Activated naive CD8-positive, alpha-beta T cell treated with anti-CD3 and anti-CD28 coated beads, Interleukin-2, amount 10 ng/mL, durations not matched to agents 7 days and 5 days (primary cell): ENCODE results near the gene MS4A2. TPM values are rescaled to one million over a fixed set of nuclear protein-coding genes. Genes with fewer than 3 reads are reported as not detected.
"Not testable (repeated sequence)": the region's sequence is repeated elsewhere in the genome, so short reads cannot be mapped to it uniquely, and the experiment has no call there.

Experiments used
- ATAC-seq: fragments of 150-1000 bp; cut with Tn5 transposase; one replicate; pipeline ENCODE4 v1.10.0; 2021; ENCODE audit warnings: low read depth, moderate library complexity
- POLR2A ChIA-PET: fragments of 350-600 bp; sonication (Branson Sonifier 250); formaldehyde crosslinking; loops from one replicate; lab custom pipeline; 2021; ENCODE audit warnings: antibody characterized with exemption; lab: Charles Lee
- DNase-seq: peaks from one replicate; pipeline ENCODE4 v3.0.0; 2021
- H3K27ac Mint-ChIP-seq: one replicate; pipeline ENCODE4 v1.8.0; 2022; ENCODE audit warnings: mild to moderate bottlenecking, mixed read lengths
- H3K27me3 Mint-ChIP-seq: one replicate; pipeline ENCODE4 v1.8.0; 2022; ENCODE audit warnings: mild to moderate bottlenecking, moderate library complexity, mixed read lengths
- H3K36me3 Mint-ChIP-seq: one replicate; pipeline ENCODE4 v1.8.0; 2021; ENCODE audit warnings: mild to moderate bottlenecking, mixed read lengths
- H3K4me1 Mint-ChIP-seq: one replicate; pipeline ENCODE4 v1.8.0; 2021; ENCODE audit warnings: mixed read lengths
- H3K4me3 Mint-ChIP-seq: one replicate; pipeline ENCODE4 v1.8.0; 2022; ENCODE audit warnings: mild to moderate bottlenecking, moderate library complexity, mixed read lengths
- H3K9me3 Mint-ChIP-seq: one replicate; pipeline ENCODE4 v1.8.0; 2021; ENCODE audit warnings: mixed read lengths
- total RNA-seq, 2 experiments: library from RNA; stranded (reverse); gene quantifications; one replicate each; pipeline ENCODE4 v1.2.3, GENCODE V29; 2021

Gene MS4A2
- total RNA-seq, result not detected

- Mint-ChIP-seq H3K36me3 (no peaks in the 10 kb centered on the region), H3K4me1 (no peaks in the 10 kb centered on the region), H3K9me3 (no peaks in the 10 kb centered on the region), H3K27me3 (peaks cover 4% of the 10 kb centered on the region), H3K27ac (no peak within 1 kb of the TSS), H3K4me3 (no peak within 1 kb of the TSS)
- DNase-seq (no peak), ATAC-seq (no peak)
- POLR2A ChIA-PET, result no interaction called here
Measured at GRCh38 chr11:60088364-60088763, at the start of gene MS4A2. Gene MS4A2, plus strand, starts transcription at chr11:60088664. Its CDS starts 102 bp downstream, at chr11:60088766.

DNA sequence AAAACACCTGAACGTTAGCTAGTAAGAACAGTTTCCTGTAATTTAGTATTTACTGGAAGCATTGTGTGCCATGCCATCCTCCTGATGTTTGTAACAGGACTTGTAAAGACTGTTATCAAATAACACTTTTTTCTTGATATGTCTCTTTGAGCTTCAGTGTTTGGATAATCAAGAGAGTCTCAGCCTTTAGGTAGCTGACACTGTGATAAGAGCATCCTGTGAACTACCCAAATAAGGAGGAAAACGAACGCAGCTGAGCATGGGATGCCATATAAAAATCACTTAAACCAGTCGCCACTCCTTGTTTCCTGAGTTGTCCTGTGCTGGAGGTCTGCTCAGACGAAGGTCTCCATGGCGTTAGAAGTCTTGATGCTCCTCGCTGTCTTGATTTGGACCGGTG is 48.4 kb upstream of the MS4A2 start, which contains the start of gene OOSP2:
OOSP2 (plus strand) TSS at position 301 of the 400 bp plus-strand sequence; CDS start at position 352, 51 bp downstream.
- POLR2A ChIA-PET, result no interaction called here
- DNase-seq, result no peak
- no peak within 1 kb of the TSS for H3K4me3 Mint-ChIP-seq
- no peak for ATAC-seq
- no peaks in the 10 kb centered on the region for H3K36me3 Mint-ChIP-seq
- no peaks in the 10 kb centered on the region for H3K4me1 Mint-ChIP-seq
- H3K9me3 Mint-ChIP-seq, result no peaks in the 10 kb centered on the region
- no peaks in the 10 kb centered on the region for H3K27me3 Mint-ChIP-seq
- H3K27ac Mint-ChIP-seq, result no peak within 1 kb of the TSS

DNA sequence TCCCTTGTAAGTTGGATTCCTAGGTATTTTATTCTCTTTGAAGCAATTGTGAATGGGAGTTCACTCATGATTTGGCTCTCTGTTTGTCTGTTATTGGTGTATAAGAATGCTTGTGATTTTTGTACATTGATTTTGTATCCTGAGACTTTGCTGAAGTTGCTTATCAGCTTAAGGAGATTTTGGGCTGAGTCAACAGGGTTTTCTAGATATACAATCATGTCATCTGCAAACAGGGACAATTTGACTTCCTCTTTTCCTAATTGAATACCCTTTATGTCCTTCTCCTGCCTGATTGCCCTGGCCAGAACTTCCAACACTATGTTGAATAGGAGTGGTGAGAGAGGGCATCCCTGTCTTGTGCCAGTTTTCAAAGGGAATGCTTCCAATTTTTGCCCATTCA is 38.0 kb upstream of the MS4A2 start:
- H3K4me3 Mint-ChIP-seq, DNase-seq, POLR2A ChIA-PET, H3K36me3 Mint-ChIP-seq, ATAC-seq, H3K4me1 Mint-ChIP-seq, H3K27ac Mint-ChIP-seq, H3K9me3 Mint-ChIP-seq, H3K27me3 Mint-ChIP-seq: not testable (repeated sequence)

GRCh38 chr11:60050839-60051238 is 37.6 kb upstream of the MS4A2 start:
- H3K27me3 Mint-ChIP-seq, ATAC-seq, POLR2A ChIA-PET, H3K4me1 Mint-ChIP-seq, H3K4me3 Mint-ChIP-seq, H3K27ac Mint-ChIP-seq, H3K9me3 Mint-ChIP-seq, DNase-seq, H3K36me3 Mint-ChIP-seq: not testable (repeated sequence)

GRCh38 chr11:60056349-60056969 is 32.0 kb upstream of the MS4A2 start, which contains the start of gene MS4A3:
Gene MS4A3, plus strand, starts transcription at chr11:60056665. Its CDS starts 4,496 bp downstream, at chr11:60061161.
- Mint-ChIP-seq H3K36me3 (no peaks in the 10 kb centered on the region), H3K27ac (no peak within 1 kb of the TSS)
- ATAC-seq, result no peak

GRCh38 chr11:60059052-60059451 is 29.4 kb upstream of the MS4A2 start:
- Mint-ChIP-seq H3K36me3 (no peaks in the 10 kb centered on the region), H3K27ac (no peak overlapping the region), H3K9me3 (peaks cover 2% of the 10 kb centered on the region), H3K27me3 (no peaks in the 10 kb centered on the region), H3K4me3 (no peak overlapping the region), H3K4me1 (no peaks in the 10 kb centered on the region)
- ATAC-seq, result no peak
- POLR2A ChIA-PET, result no interaction called here
- no peak for DNase-seq

More at GRCh38 chr11:60056349-60056969, 32.0 kb upstream of the MS4A2 start, which contains the start of gene MS4A3:
- DNase-seq, result no peak
- POLR2A ChIA-PET, result no interaction called here
- no peaks in the 10 kb centered on the region for H3K4me1 Mint-ChIP-seq
- H3K9me3 Mint-ChIP-seq, result peaks cover 2% of the 10 kb centered on the region
- H3K4me3 Mint-ChIP-seq, result no peak within 1 kb of the TSS
- H3K27me3 Mint-ChIP-seq, result no peaks in the 10 kb centered on the region

- Mint-ChIP-seq H3K4me1 (no peaks in the 10 kb centered on the region), H3K27me3 (no peaks in the 10 kb centered on the region), H3K9me3 (peaks cover 2% of the 10 kb centered on the region), H3K36me3 (no peaks in the 10 kb centered on the region), H3K27ac (no peak overlapping the region), H3K4me3 (no peak overlapping the region)
- POLR2A ChIA-PET, result no interaction called here
- ATAC-seq (no peak), DNase-seq (no peak)
Measured at GRCh38 chr11:60059521-60060240, 28.8 kb upstream of the MS4A2 start.

GRCh38 chr11:60064111-60064510 is 24.4 kb upstream of the MS4A2 start:
- no peak overlapping the region for H3K27ac Mint-ChIP-seq
- peaks cover 2% of the 10 kb centered on the region for H3K9me3 Mint-ChIP-seq
- H3K4me1 Mint-ChIP-seq, result no peaks in the 10 kb centered on the region
- DNase-seq, result no peak
- no peaks in the 10 kb centered on the region for H3K36me3 Mint-ChIP-seq
- POLR2A ChIA-PET, result no interaction called here
- H3K27me3 Mint-ChIP-seq, result no peaks in the 10 kb centered on the region
- no peak for ATAC-seq
- H3K4me3 Mint-ChIP-seq, result no peak overlapping the region

- POLR2A ChIA-PET, result no interaction called here
- Mint-ChIP-seq H3K4me3 (no peak overlapping the region), H3K36me3 (no peaks in the 10 kb centered on the region), H3K4me1 (no peaks in the 10 kb centered on the region), H3K9me3 (no peaks in the 10 kb centered on the region), H3K27ac (no peak overlapping the region), H3K27me3 (no peaks in the 10 kb centered on the region)
- ATAC-seq (no peak), DNase-seq (no peak)
Measured at GRCh38 chr11:60065801-60066200, 22.7 kb upstream of the MS4A2 start.

DNA sequence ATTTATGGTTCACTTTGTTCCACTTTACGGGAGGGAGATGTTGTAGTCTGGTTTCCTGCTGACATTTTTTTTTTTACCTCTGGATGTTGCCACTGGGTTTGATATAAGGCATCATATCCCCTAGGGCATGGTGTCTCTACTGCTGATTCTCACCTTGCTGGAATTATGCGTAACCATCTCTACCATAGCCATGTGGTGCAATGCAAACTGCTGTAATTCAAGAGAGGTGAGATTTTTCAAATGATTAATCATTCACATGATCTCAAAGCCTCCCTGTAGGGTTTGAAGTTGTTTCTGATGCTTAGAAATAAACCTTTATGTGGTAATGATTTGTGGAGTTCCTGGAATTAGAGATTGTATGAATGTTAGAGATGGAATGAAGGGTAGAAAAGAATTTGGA is 19.0 kb upstream of the MS4A2 start:
- Mint-ChIP-seq H3K27me3 (peaks cover 2% of the 10 kb centered on the region), H3K27ac (no peak overlapping the region), H3K36me3 (no peaks in the 10 kb centered on the region), H3K4me1 (no peaks in the 10 kb centered on the region), H3K4me3 (no peak overlapping the region), H3K9me3 (no peaks in the 10 kb centered on the region)
- ATAC-seq, result no peak
- POLR2A ChIA-PET, result no interaction called here
- no peak for DNase-seq

DNA sequence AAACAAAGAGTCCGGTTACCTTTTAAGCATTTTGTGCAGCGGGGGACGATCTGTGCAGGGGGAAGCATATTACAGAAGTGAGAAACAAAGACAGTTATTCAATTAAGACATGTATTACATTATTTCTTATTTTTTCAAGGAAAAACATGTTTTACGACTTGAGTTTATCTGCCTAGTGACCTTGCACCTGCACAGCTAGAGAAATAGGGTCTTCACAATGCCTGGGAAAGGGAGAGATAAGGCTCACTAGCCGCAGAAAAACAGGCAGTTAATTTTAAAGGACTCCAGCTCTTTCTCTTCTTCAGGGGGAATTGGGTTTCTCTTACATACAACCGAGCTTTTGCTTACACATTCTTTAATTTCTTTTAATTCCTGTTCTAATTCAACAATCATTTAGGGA is 16.8 kb upstream of the MS4A2 start:
- H3K27me3 Mint-ChIP-seq, H3K4me1 Mint-ChIP-seq, H3K36me3 Mint-ChIP-seq, ATAC-seq, H3K9me3 Mint-ChIP-seq, H3K4me3 Mint-ChIP-seq, DNase-seq, H3K27ac Mint-ChIP-seq, POLR2A ChIA-PET: not testable (repeated sequence)

- ATAC-seq (no peak), DNase-seq (no peak)
- Mint-ChIP-seq H3K4me3 (no peak overlapping the region), H3K4me1 (no peaks in the 10 kb centered on the region), H3K36me3 (no peaks in the 10 kb centered on the region), H3K27me3 (peaks cover 9% of the 10 kb centered on the region), H3K27ac (no peak overlapping the region), H3K9me3 (no peaks in the 10 kb centered on the region)
- POLR2A ChIA-PET, result no interaction called here
Measured at GRCh38 chr11:60077216-60077817, 11.1 kb upstream of the MS4A2 start.

- H3K4me1 Mint-ChIP-seq, result no peaks in the 10 kb centered on the region
- peaks cover 11% of the 10 kb centered on the region for H3K27me3 Mint-ChIP-seq
- no peak overlapping the region for H3K4me3 Mint-ChIP-seq
- DNase-seq (no peak), ATAC-seq (no peak)
- no peaks in the 10 kb centered on the region for H3K9me3 Mint-ChIP-seq
- H3K36me3 Mint-ChIP-seq, result no peaks in the 10 kb centered on the region
- POLR2A ChIA-PET, result no interaction called here
- no peak overlapping the region for H3K27ac Mint-ChIP-seq
Measured at GRCh38 chr11:60077981-60078380, 10.5 kb upstream of the MS4A2 start.

GRCh38 chr11:60078745-60079144 is 9.7 kb upstream of the MS4A2 start:
- H3K27me3 Mint-ChIP-seq, result peaks cover 14% of the 10 kb centered on the region
- POLR2A ChIA-PET, result no interaction called here
- ATAC-seq (no peak), DNase-seq (no peak)
- no peak overlapping the region for H3K4me3 Mint-ChIP-seq
- H3K36me3 Mint-ChIP-seq, result no peaks in the 10 kb centered on the region
- H3K4me1 Mint-ChIP-seq, result no peaks in the 10 kb centered on the region
- H3K27ac Mint-ChIP-seq, result no peak overlapping the region
- H3K9me3 Mint-ChIP-seq, result no peaks in the 10 kb centered on the region
